Body of pancreas (tissue), 4 donors: ENCODE data around the gene ASTN2.

Experiments
- POLR2A ChIP-seq, 3 donors: fragments of 450-650 bp; IDR thresholded peaks; one replicate each; pipeline ENCODE4 v1.6.1; 2016; ENCODE audit warnings: antibody characterized with exemption in 3 of 3, mild to moderate bottlenecking in 2 of 3
- TF ChIP-seq, protein P1 (sequence below), 7 experiments: fragments of 450-650 bp in 4 of 7; fragments of 200-600 bp in 3 of 7; sonication (generic) in 3 of 7; IDR thresholded peaks; one replicate each; pipeline ENCODE4 v1.5.1; 2016 to 2019; ENCODE audit warnings: antibody characterized with exemption in 7 of 7

DNA sequence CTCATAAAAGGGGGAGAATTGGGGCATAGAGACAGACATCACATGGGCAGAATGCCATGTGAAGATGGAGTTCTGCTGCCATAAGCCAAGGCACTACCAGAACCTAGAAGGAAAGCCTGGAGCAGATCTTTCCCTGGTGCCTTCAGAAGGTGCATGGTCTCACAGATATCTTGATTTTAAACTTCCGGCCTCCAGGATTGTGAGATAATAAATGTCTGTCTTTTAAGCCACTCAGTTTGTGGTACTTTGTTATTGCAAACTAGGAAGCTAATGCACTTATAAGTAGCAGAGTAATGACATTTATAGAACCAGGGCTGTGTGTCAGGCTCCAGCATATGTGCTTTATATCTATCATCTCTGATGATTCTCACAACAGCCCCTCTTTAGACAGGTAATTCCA lies 130.4 kb downstream of the ASTN2 start:
- TF ChIP-seq, protein P1, sequence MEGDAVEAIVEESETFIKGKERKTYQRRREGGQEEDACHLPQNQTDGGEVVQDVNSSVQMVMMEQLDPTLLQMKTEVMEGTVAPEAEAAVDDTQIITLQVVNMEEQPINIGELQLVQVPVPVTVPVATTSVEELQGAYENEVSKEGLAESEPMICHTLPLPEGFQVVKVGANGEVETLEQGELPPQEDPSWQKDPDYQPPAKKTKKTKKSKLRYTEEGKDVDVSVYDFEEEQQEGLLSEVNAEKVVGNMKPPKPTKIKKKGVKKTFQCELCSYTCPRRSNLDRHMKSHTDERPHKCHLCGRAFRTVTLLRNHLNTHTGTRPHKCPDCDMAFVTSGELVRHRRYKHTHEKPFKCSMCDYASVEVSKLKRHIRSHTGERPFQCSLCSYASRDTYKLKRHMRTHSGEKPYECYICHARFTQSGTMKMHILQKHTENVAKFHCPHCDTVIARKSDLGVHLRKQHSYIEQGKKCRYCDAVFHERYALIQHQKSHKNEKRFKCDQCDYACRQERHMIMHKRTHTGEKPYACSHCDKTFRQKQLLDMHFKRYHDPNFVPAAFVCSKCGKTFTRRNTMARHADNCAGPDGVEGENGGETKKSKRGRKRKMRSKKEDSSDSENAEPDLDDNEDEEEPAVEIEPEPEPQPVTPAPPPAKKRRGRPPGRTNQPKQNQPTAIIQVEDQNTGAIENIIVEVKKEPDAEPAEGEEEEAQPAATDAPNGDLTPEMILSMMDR (IDR thresholded peaks at IDR 0.05): no peak
- TF ChIP-seq POLR2A (IDR thresholded peaks at IDR 0.05): no peak
